ENCODE data around the gene ZNF462.

The ZNF462 gene, protein sequence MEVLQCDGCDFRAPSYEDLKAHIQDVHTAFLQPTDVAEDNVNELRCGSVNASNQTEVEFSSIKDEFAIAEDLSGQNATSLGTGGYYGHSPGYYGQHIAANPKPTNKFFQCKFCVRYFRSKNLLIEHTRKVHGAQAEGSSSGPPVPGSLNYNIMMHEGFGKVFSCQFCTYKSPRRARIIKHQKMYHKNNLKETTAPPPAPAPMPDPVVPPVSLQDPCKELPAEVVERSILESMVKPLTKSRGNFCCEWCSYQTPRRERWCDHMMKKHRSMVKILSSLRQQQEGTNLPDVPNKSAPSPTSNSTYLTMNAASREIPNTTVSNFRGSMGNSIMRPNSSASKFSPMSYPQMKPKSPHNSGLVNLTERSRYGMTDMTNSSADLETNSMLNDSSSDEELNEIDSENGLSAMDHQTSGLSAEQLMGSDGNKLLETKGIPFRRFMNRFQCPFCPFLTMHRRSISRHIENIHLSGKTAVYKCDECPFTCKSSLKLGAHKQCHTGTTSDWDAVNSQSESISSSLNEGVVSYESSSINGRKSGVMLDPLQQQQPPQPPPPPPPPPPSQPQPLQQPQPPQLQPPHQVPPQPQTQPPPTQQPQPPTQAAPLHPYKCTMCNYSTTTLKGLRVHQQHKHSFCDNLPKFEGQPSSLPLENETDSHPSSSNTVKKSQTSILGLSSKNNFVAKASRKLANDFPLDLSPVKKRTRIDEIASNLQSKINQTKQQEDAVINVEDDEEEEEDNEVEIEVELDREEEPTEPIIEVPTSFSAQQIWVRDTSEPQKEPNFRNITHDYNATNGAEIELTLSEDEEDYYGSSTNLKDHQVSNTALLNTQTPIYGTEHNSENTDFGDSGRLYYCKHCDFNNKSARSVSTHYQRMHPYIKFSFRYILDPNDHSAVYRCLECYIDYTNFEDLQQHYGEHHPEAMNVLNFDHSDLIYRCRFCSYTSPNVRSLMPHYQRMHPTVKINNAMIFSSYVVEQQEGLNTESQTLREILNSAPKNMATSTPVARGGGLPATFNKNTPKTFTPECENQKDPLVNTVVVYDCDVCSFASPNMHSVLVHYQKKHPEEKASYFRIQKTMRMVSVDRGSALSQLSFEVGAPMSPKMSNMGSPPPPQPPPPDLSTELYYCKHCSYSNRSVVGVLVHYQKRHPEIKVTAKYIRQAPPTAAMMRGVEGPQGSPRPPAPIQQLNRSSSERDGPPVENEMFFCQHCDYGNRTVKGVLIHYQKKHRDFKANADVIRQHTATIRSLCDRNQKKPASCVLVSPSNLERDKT (N-terminal part only)

GRCh38 chr9:106862821-106863720 lies at the start of gene ZNF462:
Gene ZNF462, plus strand, starts transcription at chr9:106863166. Its CDS starts 60,218 bp downstream, at chr9:106923384.
- H3K36me3 ChIP-seq (ENCODE audit: control insufficient read depth, low read depth, low read length), result no peaks in the 10 kb centered on the region
- peak within 1 kb of the TSS; percentile 95 for H3K4me3 ChIP-seq (ENCODE audit: low read length)
- no peaks in the 10 kb centered on the region for H3K9me3 ChIP-seq (ENCODE audit: control insufficient read depth, low read depth, low read length)
- peaks cover 45% of the 10 kb centered on the region for H3K4me1 ChIP-seq (ENCODE audit: control insufficient read depth, low read depth, low read length)
- no peaks in the 10 kb centered on the region for H3K27me3 ChIP-seq (ENCODE audit: control insufficient read depth, insufficient read depth, low read length)
- peak within 1 kb of the TSS; percentile 96 for H3K27ac ChIP-seq (ENCODE audit: low read length)
- peak within 1 kb of the TSS; percentile 96 for H3K9ac ChIP-seq (ENCODE audit: low read length)

DNA sequence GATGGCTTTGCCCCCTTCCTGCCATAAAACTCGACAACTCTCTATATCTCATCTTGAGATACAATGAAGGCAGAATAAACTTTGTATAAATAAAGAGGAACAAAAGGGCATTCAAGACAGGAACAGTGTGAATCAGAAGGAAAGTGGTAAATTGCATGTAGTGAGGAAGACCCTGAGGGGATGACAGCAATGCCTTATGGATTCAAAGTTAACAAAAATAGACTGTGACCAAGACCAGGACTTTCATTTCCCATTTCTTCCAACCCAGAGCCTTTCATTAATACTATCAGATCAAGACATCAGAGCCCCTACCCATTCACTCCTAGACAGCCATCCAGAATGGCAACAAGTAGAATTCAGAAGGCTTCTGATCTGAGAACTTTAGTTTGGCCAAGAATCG lies 46.4 kb upstream of the ZNF462 start:
- Histone ChIP-seq H3K9ac (ENCODE audit: low read length) (no peak overlapping the region), H3K9me3 (ENCODE audit: control insufficient read depth, low read depth, low read length) (no peaks in the 10 kb centered on the region), H3K4me1 (ENCODE audit: control insufficient read depth, low read depth, low read length) (no peaks in the 10 kb centered on the region), H3K27me3 (ENCODE audit: control insufficient read depth, insufficient read depth, low read length) (no peaks in the 10 kb centered on the region), H3K36me3 (ENCODE audit: control insufficient read depth, low read depth, low read length) (no peaks in the 10 kb centered on the region), H3K4me3 (ENCODE audit: low read length) (no peak overlapping the region), H3K27ac (ENCODE audit: low read length) (no peak overlapping the region)

GRCh38 chr9:106818034-106818433 lies 44.9 kb upstream of the ZNF462 start:
- Histone ChIP-seq H3K9ac (ENCODE audit: low read length) (no peak overlapping the region), H3K27ac (ENCODE audit: low read length) (no peak overlapping the region), H3K27me3 (ENCODE audit: control insufficient read depth, insufficient read depth, low read length) (no peaks in the 10 kb centered on the region), H3K4me3 (ENCODE audit: low read length) (no peak overlapping the region), H3K36me3 (ENCODE audit: control insufficient read depth, low read depth, low read length) (no peaks in the 10 kb centered on the region), H3K9me3 (ENCODE audit: control insufficient read depth, low read depth, low read length) (no peaks in the 10 kb centered on the region), H3K4me1 (ENCODE audit: control insufficient read depth, low read depth, low read length) (no peaks in the 10 kb centered on the region)

- Histone ChIP-seq H3K4me3 (ENCODE audit: low read length) (no peak overlapping the region), H3K27ac (ENCODE audit: low read length) (no peak overlapping the region), H3K9me3 (ENCODE audit: control insufficient read depth, low read depth, low read length) (no peaks in the 10 kb centered on the region), H3K9ac (ENCODE audit: low read length) (no peak overlapping the region), H3K27me3 (ENCODE audit: control insufficient read depth, insufficient read depth, low read length) (no peaks in the 10 kb centered on the region), H3K36me3 (ENCODE audit: control insufficient read depth, low read depth, low read length) (no peaks in the 10 kb centered on the region), H3K4me1 (ENCODE audit: control insufficient read depth, low read depth, low read length) (no peaks in the 10 kb centered on the region)
Observed at GRCh38 chr9:106820866-106821265, 42.1 kb upstream of the ZNF462 start.

DNA sequence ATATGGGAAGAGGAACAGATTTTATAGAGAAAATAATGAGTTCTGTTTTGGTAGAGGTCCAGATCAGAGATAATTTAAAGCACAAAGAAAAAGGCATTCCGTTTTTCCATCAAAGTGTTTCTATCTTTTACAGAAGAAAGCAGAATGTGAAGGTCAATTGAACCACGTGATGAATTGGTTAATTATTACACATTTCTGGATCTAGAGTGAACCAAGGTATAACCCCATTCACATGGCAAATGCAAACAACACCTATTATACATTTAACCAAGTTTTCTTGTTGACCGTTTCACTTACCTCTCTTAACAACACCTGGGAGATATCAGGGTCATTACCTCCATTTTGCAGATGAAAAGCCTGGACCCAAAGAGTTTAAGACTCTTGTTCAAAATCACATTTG lies 34.9 kb upstream of the ZNF462 start:
- Histone ChIP-seq H3K9me3 (ENCODE audit: control insufficient read depth, low read depth, low read length) (no peaks in the 10 kb centered on the region), H3K36me3 (ENCODE audit: control insufficient read depth, low read depth, low read length) (no peaks in the 10 kb centered on the region), H3K4me1 (ENCODE audit: control insufficient read depth, low read depth, low read length) (no peaks in the 10 kb centered on the region), H3K9ac (ENCODE audit: low read length) (no peak overlapping the region), H3K4me3 (ENCODE audit: low read length) (no peak overlapping the region), H3K27me3 (ENCODE audit: control insufficient read depth, insufficient read depth, low read length) (no peaks in the 10 kb centered on the region), H3K27ac (ENCODE audit: low read length) (no peak overlapping the region)

DNA sequence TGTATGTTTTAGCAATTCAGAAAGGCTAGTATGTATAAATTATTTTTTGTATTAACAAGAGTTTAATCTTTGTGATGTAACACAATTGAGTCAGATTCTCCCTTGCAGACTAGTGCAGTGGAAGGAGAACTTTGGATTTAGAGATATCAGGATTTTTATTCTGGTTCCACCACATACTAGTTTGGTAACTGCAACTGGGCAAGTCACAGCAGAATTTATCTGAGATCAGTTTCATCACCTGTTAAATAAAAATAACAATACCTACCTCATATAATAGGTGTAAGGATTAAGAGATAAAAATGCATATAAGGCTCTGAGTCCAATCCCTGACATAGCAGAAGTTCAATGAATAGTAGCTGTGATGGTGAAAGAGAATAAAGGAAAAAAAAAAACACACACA lies 34.0 kb upstream of the ZNF462 start:
- Histone ChIP-seq H3K27ac (ENCODE audit: low read length) (no peak overlapping the region), H3K36me3 (ENCODE audit: control insufficient read depth, low read depth, low read length) (no peaks in the 10 kb centered on the region), H3K9ac (ENCODE audit: low read length) (no peak overlapping the region), H3K27me3 (ENCODE audit: control insufficient read depth, insufficient read depth, low read length) (no peaks in the 10 kb centered on the region), H3K9me3 (ENCODE audit: control insufficient read depth, low read depth, low read length) (no peaks in the 10 kb centered on the region), H3K4me3 (ENCODE audit: low read length) (no peak overlapping the region), H3K4me1 (ENCODE audit: control insufficient read depth, low read depth, low read length) (no peaks in the 10 kb centered on the region)

- Histone ChIP-seq H3K4me3 (ENCODE audit: low read length) (no peak overlapping the region), H3K27ac (ENCODE audit: low read length) (no peak overlapping the region), H3K9me3 (ENCODE audit: control insufficient read depth, low read depth, low read length) (no peaks in the 10 kb centered on the region), H3K4me1 (ENCODE audit: control insufficient read depth, low read depth, low read length) (no peaks in the 10 kb centered on the region), H3K27me3 (ENCODE audit: control insufficient read depth, insufficient read depth, low read length) (no peaks in the 10 kb centered on the region), H3K36me3 (ENCODE audit: control insufficient read depth, low read depth, low read length) (no peaks in the 10 kb centered on the region), H3K9ac (ENCODE audit: low read length) (no peak overlapping the region)
Observed at GRCh38 chr9:106829666-106830408, 33.1 kb upstream of the ZNF462 start.

DNA sequence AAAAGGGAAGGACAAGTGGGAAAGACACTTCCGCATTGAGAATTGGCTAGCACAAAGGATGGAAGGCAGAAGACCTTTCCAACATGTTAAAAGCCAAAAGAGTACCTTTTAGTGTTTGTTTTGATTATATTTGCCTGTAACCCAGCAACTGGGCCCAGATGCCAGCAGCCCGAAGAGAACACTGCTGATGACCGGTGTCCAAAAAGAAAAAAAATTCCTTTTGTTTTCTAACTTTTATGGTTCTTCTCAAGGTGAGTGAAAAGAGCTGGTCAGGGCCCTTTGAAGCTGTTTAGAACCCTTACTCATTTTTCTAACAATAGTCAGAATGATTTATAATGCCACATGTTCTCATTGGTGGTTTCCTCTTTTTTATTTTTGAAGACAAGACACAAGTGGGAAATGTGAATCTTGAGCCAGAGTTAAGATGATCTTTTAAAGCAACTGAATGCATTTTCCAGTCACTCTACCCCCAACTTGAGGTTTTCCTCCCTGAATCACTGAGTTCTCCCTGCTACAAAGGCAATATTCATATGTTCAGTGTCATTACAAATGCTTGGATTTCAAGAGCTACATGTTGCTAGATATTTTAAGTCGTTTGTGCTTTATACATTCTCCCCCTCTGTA lies 32.3 kb upstream of the ZNF462 start:
- H3K27me3 ChIP-seq (ENCODE audit: control insufficient read depth, insufficient read depth, low read length), result no peaks in the 10 kb centered on the region
- no peak overlapping the region for H3K4me3 ChIP-seq (ENCODE audit: low read length)
- H3K27ac ChIP-seq (ENCODE audit: low read length), result no peak overlapping the region
- H3K36me3 ChIP-seq (ENCODE audit: control insufficient read depth, low read depth, low read length), result no peaks in the 10 kb centered on the region
- no peaks in the 10 kb centered on the region for H3K9me3 ChIP-seq (ENCODE audit: control insufficient read depth, low read depth, low read length)
- no peaks in the 10 kb centered on the region for H3K4me1 ChIP-seq (ENCODE audit: control insufficient read depth, low read depth, low read length)
- no peak overlapping the region for H3K9ac ChIP-seq (ENCODE audit: low read length)

GRCh38 chr9:106834888-106835287 lies 28.1 kb upstream of the ZNF462 start:
- Histone ChIP-seq H3K36me3 (ENCODE audit: control insufficient read depth, low read depth, low read length) (no peaks in the 10 kb centered on the region), H3K9ac (ENCODE audit: low read length) (no peak overlapping the region)

GRCh38 chr9:106835840-106836239 lies 27.1 kb upstream of the ZNF462 start:
- Histone ChIP-seq H3K9me3 (ENCODE audit: control insufficient read depth, low read depth, low read length) (no peaks in the 10 kb centered on the region), H3K4me3 (ENCODE audit: low read length) (no peak overlapping the region), H3K4me1 (ENCODE audit: control insufficient read depth, low read depth, low read length) (no peaks in the 10 kb centered on the region), H3K27ac (ENCODE audit: low read length) (no peak overlapping the region), H3K27me3 (ENCODE audit: control insufficient read depth, insufficient read depth, low read length) (no peaks in the 10 kb centered on the region), H3K36me3 (ENCODE audit: control insufficient read depth, low read depth, low read length) (no peaks in the 10 kb centered on the region), H3K9ac (ENCODE audit: low read length) (no peak overlapping the region)

More at GRCh38 chr9:106834888-106835287, 28.1 kb upstream of the ZNF462 start:
- no peak overlapping the region for H3K27ac ChIP-seq (ENCODE audit: low read length)
- no peaks in the 10 kb centered on the region for H3K27me3 ChIP-seq (ENCODE audit: control insufficient read depth, insufficient read depth, low read length)
- H3K9me3 ChIP-seq (ENCODE audit: control insufficient read depth, low read depth, low read length), result no peaks in the 10 kb centered on the region
- no peaks in the 10 kb centered on the region for H3K4me1 ChIP-seq (ENCODE audit: control insufficient read depth, low read depth, low read length)
- no peak overlapping the region for H3K4me3 ChIP-seq (ENCODE audit: low read length)
